ENCODE measurements around the gene COA3.

GRCh38 chr17:42773290-42774035 lies 25.0 kb downstream of the COA3 start, which contains the start of gene VPS25:
- no peak for TF ChIP-seq CTCF (IDR thresholded peaks at IDR 0.05; ENCODE audit: insufficient read depth, low read length, poor library complexity, severe bottlenecking)
- no peak for TF ChIP-seq EZH2phosphoT487 (conservative IDR thresholded peaks at IDR 0.05; ENCODE audit: low read length)

Data from SU-DHL-6 (cell line).